ENCODE data around the gene RPL28. TPM values are rescaled to one million over a fixed set of nuclear protein-coding genes. Genes with fewer than 3 reads are reported as not detected.
A peak's percentile ranks its signal among the peaks of the same experiment; 100 is the strongest.

Gene RPL28
- total and polyA plus RNA-seq, 2 of the 13 experiments (the other 11 are each of a cell fraction or from before 2014, with no cell fraction given): 105 to 420 TPM

DNA sequence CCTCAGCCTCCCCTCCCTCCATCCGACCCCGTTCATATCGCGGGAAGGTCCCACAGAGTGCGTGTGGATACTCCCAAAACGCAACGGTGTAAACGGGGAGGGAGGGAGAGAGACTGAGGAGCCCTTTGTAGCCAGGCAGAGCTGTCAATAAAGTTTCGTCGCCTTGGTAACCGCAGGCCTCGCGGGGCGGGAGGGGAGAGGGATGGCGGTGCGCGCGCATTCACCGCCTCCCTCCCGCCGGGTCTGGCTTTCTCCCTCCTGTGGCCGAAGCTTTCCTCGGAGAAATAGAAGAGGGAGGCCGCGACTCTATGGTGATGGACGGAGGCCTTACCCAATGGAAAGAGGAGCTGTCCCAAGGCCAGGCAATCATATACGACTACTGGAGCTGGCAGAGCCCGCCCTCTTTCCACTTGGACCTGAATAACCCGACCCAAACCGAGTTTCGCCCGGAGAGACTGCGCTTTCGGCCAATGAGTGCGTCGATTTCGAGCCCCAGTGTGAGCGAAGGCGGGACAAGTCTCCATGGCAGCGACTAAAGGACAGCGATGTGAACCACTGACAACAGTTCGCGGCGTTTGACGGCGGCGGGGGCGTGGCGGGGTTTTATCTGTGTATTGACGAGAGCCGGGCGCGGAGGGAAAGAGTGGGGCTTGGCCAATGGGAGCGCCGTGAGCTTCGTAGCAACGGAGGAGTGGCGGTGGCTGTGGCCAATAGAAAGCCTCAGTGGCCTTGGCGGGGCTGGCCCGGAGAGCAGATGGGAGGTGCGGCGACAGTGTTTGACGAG is 46.4 kb upstream of the RPL28 start, which contains the start of gene KMT5C (continued):
- no peak for TF ChIP-seq ZNF367 (CRISPR knock-in tag; IDR thresholded peaks at IDR 0.05; ENCODE audit: borderline replicate concordance)
- no peak for TF ChIP-seq RCOR2 (CRISPR knock-in tag; IDR thresholded peaks at IDR 0.05)
- no peak for TF ChIP-seq ZBTB26 (CRISPR knock-in tag; IDR thresholded peaks at IDR 0.05; ENCODE audit: borderline replicate concordance)
- no peak for TF ChIP-seq ZKSCAN8 (CRISPR knock-in tag; IDR thresholded peaks at IDR 0.05; ENCODE audit: borderline replicate concordance)
- TF ChIP-seq ZNF407 (CRISPR knock-in tag; IDR thresholded peaks at IDR 0.05; ENCODE audit: not compliant biosample characterization): no peak
- no peak for TF ChIP-seq ZNF777 (CRISPR knock-in tag; IDR thresholded peaks at IDR 0.05)
- TF ChIP-seq IRX3 (CRISPR knock-in tag; IDR thresholded peaks at IDR 0.05; ENCODE audit: borderline replicate concordance, low read depth): no peak
- TF ChIP-seq ZNF431 (CRISPR knock-in tag; IDR thresholded peaks at IDR 0.05; ENCODE audit: borderline replicate concordance, low read depth): no peak
- no peak for TF ChIP-seq BRD4 (CRISPR knock-in tag; IDR thresholded peaks at IDR 0.05)
- TF ChIP-seq CEBPG (CRISPR knock-in tag; IDR thresholded peaks at IDR 0.05): no peak
- peak; percentile 95 for TF ChIP-seq RFX1 (IDR thresholded peaks at IDR 0.05)
- TF ChIP-seq IKZF5 (CRISPR knock-in tag; IDR thresholded peaks at IDR 0.05): no peak; the same call in 1 of the 2 replicates
- TF ChIP-seq ZNF383 (CRISPR knock-in tag; IDR thresholded peaks at IDR 0.05; ENCODE audit: borderline replicate concordance): no peak

All from HepG2 (cell line).